Adipose tissue (tissue), 3 donors: ENCODE results near the gene MCAM. TPM values are rescaled to one million over a fixed set of nuclear protein-coding genes. Genes with fewer than 3 reads are reported as not detected.

Source experiments
- H3K27ac ChIP-seq: one replicate; pipeline ENCODE4 v1.5.1; 2013; ENCODE audit warnings: low read depth, low read length
- WGBS, 3 donors: extraction: QIAGEN DNeasy Blood & Tissue Kit; methylation state at CpG; one replicate each; pipeline ENCODE4 v1.1.7; 2013; 5-methylcytosine and 5-hydroxymethylcytosine counted together
- polyA plus RNA-seq, 3 donors: library from polyadenylated mRNA; stranded (reverse); fragments of 200-250 nt; gene quantifications; one replicate each; pipeline ENCODE4 v1.2.3, GENCODE V29; 2013
- donor health status: healthy with polysubstance abuse.
- donor health status: Bipolar disorder and iron deficiency.
- donor health status: healthy.

Gene MCAM
- polyA plus RNA-seq, 3 donors, result 45.3 to 517 (median 120) TPM

GRCh38 chr11:119347940-119348605 lies 31.1 kb upstream of the MCAM start:
- H3K27ac ChIP-seq, result no peak overlapping the region
- WGBS, 3 donors, result 80 to 83% (median 82%) methylated on average over 16 of the region's 16 CpGs

- 55 to 75% (median 57%) methylated on average over 2 of the region's 2 CpGs for WGBS, 3 donors
- H3K27ac ChIP-seq, result no peak overlapping the region
Measured at GRCh38 chr11:119347242-119347641, 30.3 kb upstream of the MCAM start.

DNA sequence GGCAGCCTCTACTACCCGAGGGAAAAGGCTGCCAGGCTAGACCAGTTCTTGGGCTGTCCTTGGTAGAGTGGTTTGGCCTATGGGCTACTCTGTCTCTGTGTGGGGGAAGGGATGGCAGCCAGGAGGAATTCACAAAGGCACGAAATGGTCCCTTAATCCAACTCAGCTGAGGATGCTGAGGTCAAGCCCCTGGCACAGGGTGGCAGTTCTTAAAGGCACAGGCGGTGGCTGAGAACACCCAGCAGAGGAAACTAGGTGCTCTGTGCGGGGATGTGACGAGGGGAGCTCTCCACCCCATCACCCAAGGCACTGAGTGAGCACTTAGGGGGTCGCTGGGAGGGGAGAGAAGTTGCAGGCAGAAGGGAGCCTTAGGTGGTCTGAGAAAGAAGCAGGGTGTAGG lies 29.7 kb upstream of the MCAM start, which contains the start of gene MFRP:
Gene MFRP (minus strand): TSS at position 101 of the 400 bp plus-strand sequence. CDS start 192 bp downstream, outside the sequence.
- no peak within 1 kb of the TSS for H3K27ac ChIP-seq
- 50 to 78% (median 66%) methylated on average over 6 of the region's 6 CpGs for WGBS, 3 donors

DNA sequence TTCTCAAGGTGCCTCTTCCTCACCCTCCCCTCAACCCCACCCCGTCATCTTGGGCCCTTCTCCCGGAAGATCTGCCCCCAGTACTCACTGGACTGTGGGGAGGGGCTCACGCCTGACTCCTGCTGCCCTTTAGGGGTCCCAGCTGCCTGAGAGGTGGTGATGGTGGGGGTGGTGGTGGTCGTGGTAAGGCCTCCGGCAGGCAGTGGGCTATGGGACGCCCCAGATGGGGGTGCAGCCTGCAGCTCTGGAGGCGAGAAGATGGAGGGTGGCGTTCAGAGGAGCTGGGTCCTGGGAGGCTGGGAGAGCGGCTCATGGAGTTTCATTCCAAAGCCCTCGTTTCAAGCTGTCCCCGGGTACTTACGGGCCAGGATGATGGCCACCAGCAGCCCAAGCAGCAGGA lies 28.8 kb upstream of the MCAM start:
- 87 to 92% (median 88%) methylated on average over 12 of the region's 12 CpGs for WGBS, 3 donors
- H3K27ac ChIP-seq, result no peak overlapping the region

- WGBS, 3 donors, result 73 to 83% (median 76%) methylated on average over 14 of the region's 14 CpGs
- no peak overlapping the region for H3K27ac ChIP-seq
Measured at GRCh38 chr11:119344291-119345010, 27.5 kb upstream of the MCAM start.

DNA sequence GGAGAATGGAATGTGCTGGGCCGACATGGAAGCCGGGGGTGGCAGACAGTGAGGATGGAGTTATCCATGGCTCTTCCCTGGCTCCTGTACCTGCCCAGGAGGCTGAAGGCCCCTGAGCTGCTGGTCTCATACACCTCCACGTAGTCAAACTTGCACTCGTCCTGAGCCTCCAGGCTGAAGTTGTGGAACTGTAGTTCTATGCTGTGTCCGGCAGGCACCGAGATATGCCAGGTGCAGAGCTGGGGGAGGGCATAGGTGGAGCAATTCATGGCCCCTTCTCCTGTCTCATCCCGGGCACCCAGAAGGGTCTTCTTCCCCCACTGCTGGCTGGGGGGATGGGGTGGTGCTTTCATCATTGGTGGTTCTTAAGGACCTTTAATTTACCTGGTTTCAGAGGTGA lies 26.8 kb upstream of the MCAM start:
- H3K27ac ChIP-seq, result no peak overlapping the region
- 85 to 90% (median 88%) methylated on average over 7 of the region's 7 CpGs for WGBS, 3 donors

DNA sequence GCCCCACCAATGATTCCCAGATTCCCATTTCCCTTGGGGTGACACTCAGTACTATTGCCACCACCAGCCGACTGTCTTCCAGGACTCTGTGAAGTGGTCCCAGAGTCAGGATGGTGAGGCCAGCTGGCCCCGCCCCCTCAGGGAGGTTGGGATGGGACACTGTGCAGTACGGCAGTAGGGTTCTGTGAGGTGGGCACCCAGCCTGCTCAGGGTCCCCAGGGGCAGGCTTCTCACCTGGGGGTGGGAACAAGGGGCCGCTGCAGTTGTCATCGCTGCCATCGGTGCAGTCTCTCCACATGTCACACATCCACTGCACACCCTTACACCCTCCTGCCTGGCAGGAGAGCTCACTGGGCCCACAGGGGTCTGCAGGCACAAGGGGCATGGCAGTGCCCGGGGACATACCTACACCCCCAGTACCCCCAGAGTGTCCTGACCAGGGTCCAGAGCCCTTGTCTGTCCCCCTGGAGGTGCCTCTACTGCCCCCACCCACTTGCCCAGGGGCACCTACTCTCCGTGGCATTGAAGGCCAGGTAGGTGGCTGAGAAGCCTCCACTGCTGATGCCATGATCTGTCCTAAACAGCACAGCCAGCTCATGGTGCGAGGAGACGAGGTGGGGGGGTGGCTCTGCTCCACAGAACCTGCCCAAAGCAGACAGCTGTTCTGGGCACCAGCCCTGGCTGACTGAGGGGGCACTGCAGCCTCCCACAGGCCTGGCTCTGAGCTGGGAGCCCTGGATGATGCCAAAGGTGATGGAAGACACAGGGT lies 25.6 kb upstream of the MCAM start:
- 85 to 89% (median 86%) methylated on average over 10 of the region's 10 CpGs for WGBS, 3 donors
- H3K27ac ChIP-seq, result no peak overlapping the region

DNA sequence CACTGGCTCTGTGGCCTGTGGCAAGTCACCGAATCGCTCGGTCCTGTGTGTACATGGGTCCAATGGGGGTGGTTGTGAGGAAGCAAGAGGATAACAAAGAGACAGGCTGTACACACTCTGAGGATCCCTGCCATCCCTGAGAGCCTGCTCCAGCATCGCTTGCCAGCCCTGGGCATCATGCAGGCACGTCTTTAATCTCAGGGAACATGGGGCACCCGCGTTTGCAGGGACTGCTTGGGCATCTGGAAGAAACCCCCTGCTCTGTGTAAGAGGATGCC lies 25.0 kb upstream of the MCAM start:
- 70 to 85% (median 85%) methylated on average over 7 of the region's 7 CpGs for WGBS, 3 donors
- H3K27ac ChIP-seq, result no peak overlapping the region

DNA sequence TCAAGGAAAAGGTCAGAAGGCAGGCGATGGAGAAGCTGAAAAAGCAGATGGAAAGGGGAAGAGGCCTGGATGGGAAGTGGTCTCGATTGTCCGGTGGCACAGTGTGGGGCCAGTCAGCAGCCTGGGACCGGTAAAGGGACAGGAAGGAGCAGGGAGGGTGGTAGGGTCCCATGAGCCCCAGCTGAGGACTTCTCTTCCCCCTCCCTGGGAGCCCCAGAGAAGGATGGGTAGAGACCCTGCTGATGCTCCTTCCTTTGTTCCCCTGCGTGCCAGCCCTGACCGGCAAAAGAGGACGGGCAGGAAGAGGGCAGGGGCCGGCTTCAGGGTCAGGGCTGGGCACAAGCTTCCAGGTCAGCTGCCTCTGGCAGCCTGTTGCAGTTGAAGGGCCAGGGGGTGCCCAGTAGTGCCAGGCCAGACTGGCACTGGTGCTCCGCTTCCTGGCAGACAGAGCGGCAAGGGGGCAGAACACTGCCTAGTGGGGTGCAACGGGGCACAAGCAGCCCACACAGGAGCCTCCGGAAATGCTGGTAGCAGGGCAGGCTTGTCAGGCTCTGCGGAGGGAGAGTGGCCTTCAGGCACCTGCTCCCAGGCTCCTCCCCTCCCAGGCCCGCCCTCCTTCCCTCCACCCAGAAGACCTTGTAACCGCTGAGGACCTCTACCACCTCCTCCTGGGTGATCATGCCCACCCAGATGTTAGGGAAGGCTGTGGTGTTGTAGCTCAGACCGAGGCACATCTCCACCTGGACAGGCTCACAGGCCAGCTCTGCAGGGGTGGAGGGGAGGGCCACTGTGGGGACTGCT lies 24.5 kb upstream of the MCAM start:
- H3K27ac ChIP-seq, result peak overlapping the region; percentile 78
- 28 to 42% (median 34%) methylated on average over 15 to 16 of the region's 16 CpGs for WGBS, 3 donors

DNA sequence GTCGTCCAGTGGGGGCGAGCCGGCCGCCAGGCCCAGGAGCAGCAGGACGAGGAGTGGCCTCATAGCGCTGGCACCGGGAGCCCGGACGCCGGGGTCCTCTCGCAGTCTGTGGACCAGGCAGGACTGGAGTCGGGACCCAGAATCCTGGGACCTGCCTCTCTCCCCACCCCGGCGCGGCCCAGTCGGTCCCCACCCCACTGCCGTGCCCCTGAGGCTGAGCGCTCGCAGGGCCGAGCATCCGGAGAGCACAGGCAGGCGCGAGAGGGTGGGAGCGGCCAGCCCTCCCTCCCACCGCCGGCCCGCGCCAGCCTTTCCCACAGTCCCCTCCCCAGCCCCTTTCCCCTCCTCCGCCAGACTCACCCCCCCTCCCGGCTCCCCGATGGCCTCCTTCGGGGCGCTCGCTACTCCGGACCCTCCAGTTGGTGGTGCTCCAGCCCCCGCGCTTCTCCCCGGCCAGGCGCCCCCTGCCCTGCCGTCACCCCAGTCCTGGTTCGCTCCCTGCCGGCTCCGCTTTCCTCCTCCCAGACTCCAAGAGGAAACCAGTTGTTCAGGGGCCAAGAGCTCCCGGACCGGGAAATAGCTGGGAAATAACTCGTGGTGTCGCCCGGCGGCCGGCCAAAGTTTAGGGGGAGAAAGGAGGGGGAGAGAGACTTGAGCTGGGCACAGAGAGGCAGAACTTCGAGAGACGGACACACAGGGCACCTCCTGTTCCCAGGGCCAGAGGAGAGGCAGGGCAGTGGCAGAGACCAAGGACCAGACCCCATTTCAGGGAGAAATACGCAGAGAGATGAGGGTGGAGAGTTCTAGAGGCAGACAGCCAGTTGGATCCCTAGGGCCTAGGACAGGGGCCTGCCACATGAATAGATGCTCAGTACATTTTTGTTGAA lies 23.6 kb upstream of the MCAM start, which contains the start of gene C1QTNF5:
Gene C1QTNF5 (minus strand): TSS at position 549 of the 887 bp plus-strand sequence. CDS start 486 bp downstream, at position 63.
- peak within 1 kb of the TSS; percentile 78 for H3K27ac ChIP-seq
- 3 to 18% (median 3%) methylated on average over 37 to 53 of the region's 53 CpGs for WGBS, 3 donors

GRCh38 chr11:119339589-119340334 lies 22.8 kb upstream of the MCAM start:
- 3 to 7% (median 3%) methylated on average over 69 to 86 of the region's 86 CpGs for WGBS, 3 donors
- H3K27ac ChIP-seq, result peak overlapping the region; percentile 78

- 43 to 58% (median 49%) methylated on average over 11 of the region's 11 CpGs for WGBS, 3 donors
- no peak overlapping the region for H3K27ac ChIP-seq
Measured at GRCh38 chr11:119338965-119339588, 22.1 kb upstream of the MCAM start.

- WGBS, 3 donors, result 18 to 19% (median 18%) methylated on average over 17 of the region's 17 CpGs
- no peak overlapping the region for H3K27ac ChIP-seq
Measured at GRCh38 chr11:119338318-119338890, 21.5 kb upstream of the MCAM start.

DNA sequence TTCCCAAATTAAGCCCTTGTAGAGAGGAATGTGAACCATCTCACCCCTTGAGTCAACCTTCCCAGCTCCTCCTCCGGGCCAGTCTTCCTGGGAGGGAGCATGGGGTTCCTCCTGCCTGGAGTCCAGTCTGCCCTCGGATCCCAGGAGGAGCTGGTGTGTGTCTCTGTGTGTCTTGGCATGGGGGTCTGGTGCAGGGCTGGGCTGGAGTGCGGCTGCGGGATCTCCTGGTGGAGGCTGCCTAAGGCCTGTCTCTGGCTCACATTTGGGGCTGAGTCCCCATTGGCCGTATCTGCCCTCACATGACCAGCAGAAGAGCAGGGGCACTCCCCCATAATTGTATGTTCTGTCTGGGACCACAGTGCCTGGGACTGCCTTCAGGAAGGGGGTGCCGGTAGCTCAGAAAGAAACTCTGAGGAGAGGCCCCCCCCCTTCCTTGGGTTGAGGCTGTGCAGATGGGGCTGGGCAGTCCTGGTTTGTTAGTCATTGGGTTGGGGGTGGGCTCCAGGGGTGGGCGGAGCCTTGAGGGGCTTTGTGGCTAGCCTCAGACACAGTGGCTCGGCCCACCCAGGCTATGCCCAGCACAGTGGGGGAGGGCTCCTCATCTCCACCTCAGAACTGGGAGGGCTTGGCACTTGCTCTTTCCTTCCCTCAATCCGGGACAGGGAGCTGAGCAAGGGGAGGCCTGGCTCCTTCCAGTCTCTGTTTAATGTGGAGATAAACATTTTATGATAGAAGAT lies 20.8 kb upstream of the MCAM start:
- H3K27ac ChIP-seq, result no peak overlapping the region
- WGBS, 3 donors, result 61 to 72% (median 62%) methylated on average over 9 of the region's 9 CpGs

GRCh38 chr11:119336744-119337469 lies 20.0 kb upstream of the MCAM start:
- no peak overlapping the region for H3K27ac ChIP-seq
- 81 to 87% (median 82%) methylated on average over 9 of the region's 9 CpGs for WGBS, 3 donors
